HG03521 (cell line): ENCODE data around the gene TSPOAP1.
A peak's percentile ranks its signal among the peaks of the same experiment; 100 is the strongest.

Experiments used
- ATAC-seq: cut with Tn5 transposase; IDR thresholded peaks from one replicate; pipeline ENCODE4 v1.9.1; 2021; ENCODE audit warnings: mild to moderate bottlenecking, moderate library complexity; ENCODE audit not compliant: unreplicated experiment

TSPOAP1 gene

GRCh38 chr17:58328195-58329034 lies at the start of gene TSPOAP1:
Gene TSPOAP1 (minus strand): TSS chr17:58328795. CDS start chr17:58327920, 875 bp downstream.
- ATAC-seq, result peak; percentile 23

GRCh38 chr17:58377661-58378060 lies 49.1 kb upstream of the TSPOAP1 start:
- ATAC-seq, result no peak

GRCh38 chr17:58377093-58377601 lies 48.6 kb upstream of the TSPOAP1 start:
- no peak for ATAC-seq

- ATAC-seq, result no peak
Observed at GRCh38 chr17:58376472-58377000, 47.9 kb upstream of the TSPOAP1 start.

- ATAC-seq, result no peak
Observed at GRCh38 chr17:58375811-58376210, 47.2 kb upstream of the TSPOAP1 start.

- ATAC-seq, result no peak
Observed at GRCh38 chr17:58375256-58375655, 46.7 kb upstream of the TSPOAP1 start.

- ATAC-seq, result no peak
Observed at GRCh38 chr17:58373923-58374322, 45.3 kb upstream of the TSPOAP1 start.

GRCh38 chr17:58373003-58373402 lies 44.4 kb upstream of the TSPOAP1 start:
- ATAC-seq, result no peak

GRCh38 chr17:58371300-58371950 lies 42.8 kb upstream of the TSPOAP1 start:
- ATAC-seq, result no peak

- no peak for ATAC-seq
Observed at GRCh38 chr17:58370716-58371115, 42.1 kb upstream of the TSPOAP1 start.

GRCh38 chr17:58370309-58370708 lies 41.7 kb upstream of the TSPOAP1 start:
- no peak for ATAC-seq

GRCh38 chr17:58369214-58370031 lies 40.8 kb upstream of the TSPOAP1 start:
- ATAC-seq, result no peak

- ATAC-seq, result no peak
Observed at GRCh38 chr17:58368860-58369213, 40.2 kb upstream of the TSPOAP1 start.

GRCh38 chr17:58367461-58367860 lies 38.9 kb upstream of the TSPOAP1 start:
- ATAC-seq, result no peak

- ATAC-seq, result no peak
Observed at GRCh38 chr17:58365980-58366595, 37.5 kb upstream of the TSPOAP1 start.

- no peak for ATAC-seq
Observed at GRCh38 chr17:58365185-58365979, 36.8 kb upstream of the TSPOAP1 start.

GRCh38 chr17:58364270-58364942 lies 35.8 kb upstream of the TSPOAP1 start:
- no peak for ATAC-seq

- ATAC-seq, result no peak
Observed at GRCh38 chr17:58363457-58364185, 35.0 kb upstream of the TSPOAP1 start.
